Caco-2 (cell line): ENCODE measurements around the gene TMEM169. TPM values are rescaled to one million over a fixed set of nuclear protein-coding genes. Genes with fewer than 3 reads are reported as not detected.

Experiments used
- BruUV-seq: library from RNA; stranded (reverse); fragments of 400-500 nt; replicated peaks from 2 replicates; lab custom pipeline; 2021; lab: Mats Ljungman, UMichigan
- CTCF ChIA-PET: fragments of 300-600 bp; sonication (Branson Sonifier 250); formaldehyde crosslinking; loops from one replicate; lab custom pipeline; 2022; ENCODE audit warnings: antibody characterized with exemption; lab: Charles Lee
- POLR2A ChIA-PET: fragments of 300-600 bp; sonication (Branson Sonifier 250); formaldehyde crosslinking; loops from one replicate; lab custom pipeline; 2022; ENCODE audit warnings: antibody characterized with exemption; lab: Charles Lee
- DNase-seq, 2 experiments: peaks; one replicate each; pipeline versions ENCODE4 v3.0.0 to v3.0.0-alpha.2; 2020 to 2022
- H3K27me3 ChIP-seq: replicated peaks from 2 replicates; pipeline ENCODE4 v1.6.0; 2011; ENCODE audit warnings: low read length; ENCODE audit not compliant: control insufficient read depth, insufficient read depth
- H3K36me3 ChIP-seq: 2 replicates; pipeline ENCODE4 v1.5.1; 2011; ENCODE audit warnings: low read length; ENCODE audit not compliant: control insufficient read depth, insufficient read depth
- H3K4me1 ChIP-seq: fragments of 250-450 bp; sonication (Bioruptor Pico); 2 replicates; pipeline ENCODE4 v1.5.1; 2020; ENCODE audit warnings: mild to moderate bottlenecking
- H3K4me3 ChIP-seq: 2 replicates; pipeline ENCODE4 v1.5.1; 2011; ENCODE audit warnings: low read depth, mild to moderate bottlenecking, control low read depth, low read length
- H3K9me3 ChIP-seq: fragments of 250-450 bp; sonication (Bioruptor Pico); 2 replicates; pipeline ENCODE4 v1.5.1; 2020; ENCODE audit warnings: mild to moderate bottlenecking, moderate library complexity
- H3K27ac Mint-ChIP-seq: one replicate; pipeline ENCODE4 v1.8.0; 2022; ENCODE audit warnings: mixed read lengths; ENCODE audit not compliant: unreplicated experiment
- H3K27me3 Mint-ChIP-seq: one replicate; pipeline ENCODE4 v1.8.0; 2022; ENCODE audit warnings: mixed read lengths; ENCODE audit not compliant: insufficient read depth, unreplicated experiment
- H3K36me3 Mint-ChIP-seq: one replicate; pipeline ENCODE4 v1.8.0; 2022; ENCODE audit warnings: mild to moderate bottlenecking, mixed read lengths; ENCODE audit not compliant: insufficient read depth, unreplicated experiment
- H3K4me1 Mint-ChIP-seq: one replicate; pipeline ENCODE4 v1.8.0; 2022; ENCODE audit warnings: low read depth, mixed read lengths; ENCODE audit not compliant: unreplicated experiment
- H3K4me3 Mint-ChIP-seq: one replicate; pipeline ENCODE4 v1.8.0; 2022; ENCODE audit warnings: mild to moderate bottlenecking, moderate library complexity, mixed read lengths; ENCODE audit not compliant: unreplicated experiment
- H3K9me3 Mint-ChIP-seq: one replicate; pipeline ENCODE4 v1.8.0; 2022; ENCODE audit warnings: mixed read lengths; ENCODE audit not compliant: unreplicated experiment
- intact Hi-C: fragments of 100-400 bp; cut with micrococcal nuclease; formaldehyde crosslinking; loops from one replicate; pipeline ENCODE4 v1.10.0; 2022; ENCODE audit not compliant: unreplicated experiment
- total RNA-seq: library from RNA; stranded (reverse); gene quantifications from 2 replicates; pipeline ENCODE4 v1.2.3, GENCODE V29; 2022
- TF ChIP-seq, protein P1 (sequence below), 2 experiments: fragments of 200-600 bp in 1 of 2; IDR thresholded peaks; 1 replicate in 1 of 2; 2 replicates in 1 of 2; pipeline versions ENCODE4 v1.5.1 to v1.8.0; 2011 to 2022; ENCODE audit warnings: antibody characterized with exemption in 1 of 2, control low read depth in 1 of 2, inconsistent platforms in 1 of 2, low read depth in 1 of 2, low read length in 1 of 2, mild to moderate bottlenecking in 1 of 2, moderate library complexity in 1 of 2; ENCODE audit not compliant: insufficient read depth in 1 of 2, severe bottlenecking in 1 of 2, unreplicated experiment in 1 of 2

TMEM169 gene
- total RNA-seq, 1 experiment from 2014 or later = 1.3 TPM

DNA sequence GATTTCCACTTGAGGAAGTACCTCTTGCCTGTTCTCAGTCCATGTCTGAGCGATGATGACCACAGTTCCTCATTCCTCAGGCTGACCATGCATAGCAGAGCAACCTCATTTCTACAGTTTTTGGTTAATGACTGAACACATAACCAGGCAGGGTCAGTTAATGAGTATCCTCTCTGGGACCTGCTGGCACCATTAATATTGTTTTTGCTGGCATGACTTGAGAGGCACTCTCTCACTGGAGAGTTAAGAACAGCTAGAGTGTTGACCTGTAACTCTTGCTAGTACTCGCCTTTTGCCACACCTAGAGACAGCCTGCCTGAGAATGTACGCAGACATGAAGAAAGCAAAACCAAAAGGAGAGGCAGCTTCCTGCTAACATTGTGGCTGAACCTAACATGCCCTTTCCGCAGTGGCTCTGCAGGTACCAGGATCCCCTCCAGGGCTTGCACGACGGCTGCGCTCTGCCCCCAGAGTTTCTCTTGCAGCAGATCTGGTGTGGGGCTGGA, 24.0 kb upstream of the TMEM169 start:
- intact Hi-C loops = no loop called here
- peak in 1 of 2 experiments; percentile 52 for DNase-seq
- H3K36me3 Mint-ChIP-seq = peaks cover 12% of the 10 kb centered on the region
- H3K27ac Mint-ChIP-seq = no peak overlapping the region
- no TSS peak for BruUV-seq
- peaks cover 5% of the 10 kb centered on the region for H3K4me1 Mint-ChIP-seq
- no peaks in the 10 kb centered on the region for H3K9me3 Mint-ChIP-seq
- H3K27me3 ChIP-seq = no peaks in the 10 kb centered on the region
- CTCF ChIA-PET = no interaction called here
- TF ChIP-seq, protein P1, sequence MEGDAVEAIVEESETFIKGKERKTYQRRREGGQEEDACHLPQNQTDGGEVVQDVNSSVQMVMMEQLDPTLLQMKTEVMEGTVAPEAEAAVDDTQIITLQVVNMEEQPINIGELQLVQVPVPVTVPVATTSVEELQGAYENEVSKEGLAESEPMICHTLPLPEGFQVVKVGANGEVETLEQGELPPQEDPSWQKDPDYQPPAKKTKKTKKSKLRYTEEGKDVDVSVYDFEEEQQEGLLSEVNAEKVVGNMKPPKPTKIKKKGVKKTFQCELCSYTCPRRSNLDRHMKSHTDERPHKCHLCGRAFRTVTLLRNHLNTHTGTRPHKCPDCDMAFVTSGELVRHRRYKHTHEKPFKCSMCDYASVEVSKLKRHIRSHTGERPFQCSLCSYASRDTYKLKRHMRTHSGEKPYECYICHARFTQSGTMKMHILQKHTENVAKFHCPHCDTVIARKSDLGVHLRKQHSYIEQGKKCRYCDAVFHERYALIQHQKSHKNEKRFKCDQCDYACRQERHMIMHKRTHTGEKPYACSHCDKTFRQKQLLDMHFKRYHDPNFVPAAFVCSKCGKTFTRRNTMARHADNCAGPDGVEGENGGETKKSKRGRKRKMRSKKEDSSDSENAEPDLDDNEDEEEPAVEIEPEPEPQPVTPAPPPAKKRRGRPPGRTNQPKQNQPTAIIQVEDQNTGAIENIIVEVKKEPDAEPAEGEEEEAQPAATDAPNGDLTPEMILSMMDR (IDR thresholded peaks at IDR 0.05; ENCODE audit: insufficient read depth in 1 of 2, low read depth in 1 of 2, low read length in 1 of 2, severe bottlenecking in 1 of 2, unreplicated experiment in 1 of 2) = no peak
- POLR2A ChIA-PET = interaction anchor here (0.8 to 1.1 kb wide), 2 partner anchors 24 to 52 kb away, joined by 3 to 4 read pairs; partner anchors contain the start of genes PECR, TMEM169 and XRCC5
- no peak overlapping the region for H3K4me3 Mint-ChIP-seq
- H3K9me3 ChIP-seq = no peaks in the 10 kb centered on the region
- no peaks in the 10 kb centered on the region for H3K27me3 Mint-ChIP-seq
- H3K4me3 ChIP-seq = no peak overlapping the region
- H3K4me1 ChIP-seq = peaks cover 14% of the 10 kb centered on the region
- peaks cover 1% of the 10 kb centered on the region; the same call in 1 of the 2 replicates for H3K36me3 ChIP-seq

DNA sequence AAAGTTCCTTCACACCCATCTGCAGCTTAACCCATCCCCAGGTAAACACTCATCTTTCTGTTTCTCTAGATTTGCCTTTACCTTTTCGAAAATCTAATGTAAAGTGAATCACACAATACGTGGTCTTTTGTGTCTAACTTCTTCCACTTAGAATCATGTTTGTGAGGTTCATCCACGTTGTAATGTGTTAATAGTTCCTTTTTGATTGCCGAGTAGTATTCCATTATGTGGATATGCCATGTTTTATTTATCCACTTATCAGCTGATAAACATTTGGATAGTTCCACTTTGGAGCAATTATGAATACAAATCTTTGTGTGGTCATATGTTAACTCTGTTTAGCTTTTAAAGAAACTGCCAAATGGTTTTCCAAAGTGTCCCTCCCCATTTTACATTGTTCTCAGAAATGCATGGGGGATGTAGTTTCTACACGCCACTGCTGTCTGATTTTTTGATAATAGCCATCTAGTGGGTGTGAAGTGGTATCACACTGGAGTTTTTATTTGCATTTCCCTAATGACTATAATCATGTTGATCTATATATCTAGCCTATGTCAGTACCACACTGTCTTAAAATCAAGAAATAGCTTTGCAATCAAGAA, 22.4 kb upstream of the TMEM169 start:
- H3K27me3 ChIP-seq = no peaks in the 10 kb centered on the region
- Mint-ChIP-seq H3K27me3 (no peaks in the 10 kb centered on the region), H3K27ac (no peak overlapping the region), H3K4me1 (peaks cover 5% of the 10 kb centered on the region), H3K36me3 (peaks cover 11% of the 10 kb centered on the region), H3K4me3 (no peak overlapping the region), H3K9me3 (no peaks in the 10 kb centered on the region)
- ChIA-PET CTCF (no interaction called here), POLR2A (no interaction called here)
- peaks cover 1% of the 10 kb centered on the region; the same call in 1 of the 2 replicates for H3K36me3 ChIP-seq
- no TSS peak for BruUV-seq
- no peak for DNase-seq
- intact Hi-C loops = loop anchor here (1.0 kb wide), 1 partner anchor 26 kb away; no protein-coding TSS in a partner anchor
- peaks cover 14% of the 10 kb centered on the region for H3K4me1 ChIP-seq
- no peaks in the 10 kb centered on the region for H3K9me3 ChIP-seq
- TF ChIP-seq, protein P1 (IDR thresholded peaks at IDR 0.05; ENCODE audit: insufficient read depth in 1 of 2, low read depth in 1 of 2, low read length in 1 of 2, severe bottlenecking in 1 of 2, unreplicated experiment in 1 of 2) = peak in 1 of 2 experiments; percentile 31
- H3K4me3 ChIP-seq = no peak overlapping the region

DNA sequence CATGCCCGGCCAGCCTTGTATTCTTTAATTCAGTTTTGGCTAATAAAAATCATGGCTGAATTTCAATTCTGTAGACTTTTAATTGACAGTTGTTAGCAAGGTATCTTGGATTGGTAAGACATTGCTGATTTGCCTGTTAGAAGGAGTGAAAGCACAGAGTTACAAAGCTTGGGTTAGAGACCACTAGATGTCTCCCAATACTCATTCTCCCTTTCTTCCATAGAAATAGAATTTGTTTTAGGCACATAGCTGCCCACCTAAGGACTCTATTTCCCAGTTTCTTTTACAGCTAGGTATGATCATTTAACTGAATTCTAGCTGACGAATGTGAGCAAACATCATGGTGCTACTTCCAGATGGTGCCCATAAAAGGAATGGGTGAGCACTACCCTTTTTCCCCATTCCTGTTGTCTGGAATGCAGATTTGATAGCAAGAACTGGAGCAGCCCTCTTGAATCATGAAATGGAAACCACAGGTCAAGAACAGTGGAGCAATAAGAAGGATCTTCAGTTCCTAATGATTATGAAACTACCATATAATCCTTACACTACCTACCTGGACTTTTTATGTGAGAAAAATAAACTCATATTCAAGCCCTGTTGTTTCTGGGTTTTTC, 17.6 kb upstream of the TMEM169 start:
- no peaks in the 10 kb centered on the region for H3K4me1 ChIP-seq
- H3K27me3 ChIP-seq = no peaks in the 10 kb centered on the region
- H3K4me3 Mint-ChIP-seq = no peak overlapping the region
- no peak overlapping the region for H3K4me3 ChIP-seq
- no peaks in the 10 kb centered on the region for H3K27me3 Mint-ChIP-seq
- H3K36me3 ChIP-seq = peaks cover 1% of the 10 kb centered on the region; the same call in 1 of the 2 replicates
- H3K36me3 Mint-ChIP-seq = peaks cover 6% of the 10 kb centered on the region
- POLR2A ChIA-PET = no interaction called here
- CTCF ChIA-PET = interaction anchor here (0.8 to 1.4 kb wide), 5 partner anchors 17 to 67 kb away, joined by 3 to 7 read pairs (median 4); partner anchors contain the start of gene PECR
- H3K9me3 Mint-ChIP-seq = no peaks in the 10 kb centered on the region
- TF ChIP-seq, protein P1 (IDR thresholded peaks at IDR 0.05; ENCODE audit: insufficient read depth in 1 of 2, low read depth in 1 of 2, low read length in 1 of 2, severe bottlenecking in 1 of 2, unreplicated experiment in 1 of 2) = peak in 1 of 2 experiments; percentile 21
- DNase-seq = no peak
- H3K27ac Mint-ChIP-seq = no peak overlapping the region
- intact Hi-C loops = loop anchor here (1.0 to 5.0 kb wide), 3 partner anchors 50 to 338 kb away; no protein-coding TSS in a partner anchor
- BruUV-seq = TSS peak; percentile 12
- no peaks in the 10 kb centered on the region for H3K4me1 Mint-ChIP-seq
- no peaks in the 10 kb centered on the region for H3K9me3 ChIP-seq
